Prostate gland (tissue), 2 donors: ENCODE measurements around the gene IGF1R. TPM values are rescaled to one million over a fixed set of nuclear protein-coding genes. Genes with fewer than 3 reads are reported as not detected.
A peak's percentile ranks its signal among the peaks of the same experiment; 100 is the strongest.

Experiments used
- DNase-seq: peaks from one replicate; pipeline ENCODE4 v3.0.0-alpha.2; 2019; ENCODE audit warnings: low spot score
- H3K27ac ChIP-seq, 2 donors: fragments of 200-600 bp; sonication (generic); 2 replicates each; pipeline ENCODE4 v1.5.1; 2017 to 2019
- H3K27me3 ChIP-seq: fragments of 200-600 bp; sonication (generic); replicated peaks from 2 replicates; pipeline ENCODE4 v1.5.1; 2019; ENCODE audit not compliant: insufficient read depth
- H3K36me3 ChIP-seq, 2 donors: fragments of 200-600 bp; sonication (generic); 1 replicate in 1 of 2; 2 replicates in 1 of 2; pipeline versions ENCODE4 v1.5.1 to v1.8.1; 2017 to 2019
- H3K4me1 ChIP-seq: fragments of 200-600 bp; sonication (generic); replicated peaks from 2 replicates; pipeline ENCODE4 v1.5.1; 2019
- H3K4me3 ChIP-seq, 2 donors: fragments of 200-600 bp; sonication (generic); 2 replicates each; pipeline ENCODE4 v1.5.1; 2017 to 2019
- H3K9me3 ChIP-seq: fragments of 200-600 bp; sonication (generic); 2 replicates; pipeline ENCODE4 v1.5.1; 2017
- POLR2A ChIP-seq: fragments of 450-650 bp; IDR thresholded peaks from one replicate; pipeline ENCODE4 v1.6.1; 2016; ENCODE audit warnings: antibody characterized with exemption, mild to moderate bottlenecking
- POLR2AphosphoS5 ChIP-seq: sonication (generic); formaldehyde crosslinking; IDR thresholded peaks from one replicate; pipeline ENCODE4 v1.6.1; 2017; ENCODE audit warnings: antibody characterized with exemption
- WGBS: methylation state at CpG from one replicate; pipeline ENCODE4 v1.1.5; 2018; 5-methylcytosine and 5-hydroxymethylcytosine counted together
- intact Hi-C: fragments of 100-400 bp; cut with DNase I; formaldehyde crosslinking; loops from one replicate; pipeline ENCODE4 v1.14.2; 2022
- total RNA-seq, 2 donors: library from RNA; depleted of rRNA; stranded (reverse); fragments of >200 nt; gene quantifications; one replicate each; pipeline ENCODE4 v1.1.0, GENCODE V29; 2016
- TF ChIP-seq, protein P1 (sequence below), 4 experiments: fragments of 200-600 bp in 2 of 4; fragments of 450-650 bp in 2 of 4; sonication (generic) in 2 of 4; IDR thresholded peaks; 1 replicate in 3 of 4; 2 replicates in 1 of 4; pipeline ENCODE4 v1.5.1; 2016 to 2019; ENCODE audit warnings: antibody characterized with exemption in 4 of 4, mild to moderate bottlenecking in 2 of 4, moderate library complexity in 2 of 4

Gene IGF1R
- total RNA-seq, 2 donors from 2014 or later, result 190 to 216 TPM

GRCh38 chr15:98668566-98669308, 20.4 kb downstream of the IGF1R start:
- Histone ChIP-seq H3K4me3 (no peak overlapping the region), H3K9me3 (no peaks in the 10 kb centered on the region), H3K27me3 (no peaks in the 10 kb centered on the region), H3K27ac (peak overlapping the region in 1 of 2 donors; percentile 36), H3K4me1 (peaks cover 9% of the 10 kb centered on the region), H3K36me3 (no peaks in the 10 kb centered on the region)
- WGBS, result 30% methylated on average over 10 of the region's 10 CpGs
- intact Hi-C loops, result loop anchor here (10.0 kb wide), 1 partner anchor 56 kb away; no protein-coding TSS in a partner anchor
- no peak for TF ChIP-seq POLR2AphosphoS5
- DNase-seq, result no peak

DNA sequence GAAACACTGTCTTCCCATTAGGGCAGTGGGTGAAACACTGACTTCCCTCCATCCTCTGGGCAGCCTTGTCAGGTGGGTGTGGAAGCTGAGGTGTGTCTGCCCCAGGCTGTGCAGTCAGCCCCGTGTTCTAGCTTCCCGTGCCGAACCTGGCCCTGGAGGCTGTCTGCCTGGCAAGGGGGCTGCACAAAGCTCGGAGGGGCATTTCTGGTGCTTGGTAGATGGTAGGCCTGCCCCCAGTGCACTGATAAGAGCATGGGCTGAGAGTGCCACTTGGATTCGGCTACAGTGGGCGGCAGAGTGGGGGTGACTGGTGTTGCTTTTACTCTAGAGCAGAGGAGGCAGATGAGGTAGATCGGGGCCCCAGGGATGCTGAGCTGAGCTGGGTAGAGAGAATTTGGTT, 21.3 kb downstream of the IGF1R start:
- no peak overlapping the region for H3K4me3 ChIP-seq
- 85% methylated on average over 7 of the region's 7 CpGs for WGBS
- TF ChIP-seq POLR2AphosphoS5 (no peak), POLR2A (no peak)
- TF ChIP-seq, protein P1, sequence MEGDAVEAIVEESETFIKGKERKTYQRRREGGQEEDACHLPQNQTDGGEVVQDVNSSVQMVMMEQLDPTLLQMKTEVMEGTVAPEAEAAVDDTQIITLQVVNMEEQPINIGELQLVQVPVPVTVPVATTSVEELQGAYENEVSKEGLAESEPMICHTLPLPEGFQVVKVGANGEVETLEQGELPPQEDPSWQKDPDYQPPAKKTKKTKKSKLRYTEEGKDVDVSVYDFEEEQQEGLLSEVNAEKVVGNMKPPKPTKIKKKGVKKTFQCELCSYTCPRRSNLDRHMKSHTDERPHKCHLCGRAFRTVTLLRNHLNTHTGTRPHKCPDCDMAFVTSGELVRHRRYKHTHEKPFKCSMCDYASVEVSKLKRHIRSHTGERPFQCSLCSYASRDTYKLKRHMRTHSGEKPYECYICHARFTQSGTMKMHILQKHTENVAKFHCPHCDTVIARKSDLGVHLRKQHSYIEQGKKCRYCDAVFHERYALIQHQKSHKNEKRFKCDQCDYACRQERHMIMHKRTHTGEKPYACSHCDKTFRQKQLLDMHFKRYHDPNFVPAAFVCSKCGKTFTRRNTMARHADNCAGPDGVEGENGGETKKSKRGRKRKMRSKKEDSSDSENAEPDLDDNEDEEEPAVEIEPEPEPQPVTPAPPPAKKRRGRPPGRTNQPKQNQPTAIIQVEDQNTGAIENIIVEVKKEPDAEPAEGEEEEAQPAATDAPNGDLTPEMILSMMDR (IDR thresholded peaks at IDR 0.05), result no peak
- no peaks in the 10 kb centered on the region for H3K27me3 ChIP-seq
- DNase-seq, result no peak
- H3K36me3 ChIP-seq, result no peaks in the 10 kb centered on the region
- intact Hi-C loops, result loop anchor here (10.0 kb wide), 1 partner anchor 55 kb away; no protein-coding TSS in a partner anchor
- H3K9me3 ChIP-seq, result no peaks in the 10 kb centered on the region
- peak overlapping the region in 1 of 2 donors; percentile 36 for H3K27ac ChIP-seq
- peaks cover 7% of the 10 kb centered on the region for H3K4me1 ChIP-seq

GRCh38 chr15:98671060-98672008, 23.0 kb downstream of the IGF1R start:
- Histone ChIP-seq H3K36me3 (no peaks in the 10 kb centered on the region), H3K27me3 (no peaks in the 10 kb centered on the region), H3K9me3 (no peaks in the 10 kb centered on the region), H3K27ac (peak overlapping the region in 1 of 2 donors; percentile 24), H3K4me3 (no peak overlapping the region), H3K4me1 (peaks cover 7% of the 10 kb centered on the region)
- DNase-seq, result no peak
- 38% methylated on average over 6 of the region's 6 CpGs for WGBS
- intact Hi-C loops, result no loop called here
- TF ChIP-seq, protein P1 (IDR thresholded peaks at IDR 0.05), result no peak
- no peak for TF ChIP-seq POLR2A
- TF ChIP-seq POLR2AphosphoS5, result no peak

GRCh38 chr15:98673133-98673532, 24.8 kb downstream of the IGF1R start:
- no peaks in the 10 kb centered on the region for H3K9me3 ChIP-seq
- DNase-seq, result no peak
- peaks cover 10% of the 10 kb centered on the region for H3K4me1 ChIP-seq
- 82% methylated on average over 4 of the region's 4 CpGs for WGBS
- TF ChIP-seq, protein P1 (IDR thresholded peaks at IDR 0.05), result no peak
- no peak overlapping the region for H3K4me3 ChIP-seq
- H3K27me3 ChIP-seq, result no peaks in the 10 kb centered on the region
- intact Hi-C loops, result no loop called here
- H3K36me3 ChIP-seq, result no peaks in the 10 kb centered on the region
- no peak overlapping the region for H3K27ac ChIP-seq

DNA sequence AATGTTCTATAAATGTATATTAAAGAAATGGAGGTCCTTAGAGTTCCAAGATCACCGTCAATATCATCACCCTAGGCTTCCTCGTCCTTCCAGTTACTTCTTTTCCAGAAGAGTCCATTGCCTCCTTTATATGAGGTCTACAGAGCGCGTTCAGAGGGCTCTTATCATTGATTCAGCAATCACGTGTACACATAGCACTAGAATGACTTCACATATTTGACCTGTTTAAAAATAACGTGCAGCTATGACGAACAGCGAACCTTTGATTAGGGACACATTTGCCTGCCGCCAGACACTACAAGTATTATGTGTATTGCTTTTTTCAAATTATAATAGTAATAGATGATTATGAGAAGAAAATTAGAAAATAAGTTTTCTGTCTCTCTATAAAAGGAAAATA, 26.0 kb downstream of the IGF1R start:
- Histone ChIP-seq H3K4me1 (peaks cover 4% of the 10 kb centered on the region), H3K36me3 (no peaks in the 10 kb centered on the region), H3K9me3 (no peaks in the 10 kb centered on the region), H3K27ac (no peak overlapping the region), H3K27me3 (no peaks in the 10 kb centered on the region), H3K4me3 (no peak overlapping the region)
- 82% methylated on average over 9 of the region's 9 CpGs for WGBS
- no peak for TF ChIP-seq POLR2AphosphoS5
- TF ChIP-seq POLR2A, result no peak
- DNase-seq, result no peak
- intact Hi-C loops, result no loop called here
